Gastrocnemius medialis (tissue), 4 donors: ENCODE data around the gene ZNF335. TPM values are rescaled to one million over a fixed set of nuclear protein-coding genes. Genes with fewer than 3 reads are reported as not detected.
"Not testable (repeated sequence)": the region's sequence is repeated elsewhere in the genome, so short reads cannot be mapped to it uniquely, and the experiment has no call there.

Source experiments
- ATAC-seq, 2 donors: fragments of 150-250 bp; one replicate each; pipeline ENCODE4 v1.9.1; 2016
- DNase-seq, 2 donors: peaks; one replicate each; pipeline ENCODE4 v3.0.0-alpha.2; 2019
- H3K27ac ChIP-seq, 4 donors: fragments of 200-600 bp; sonication (generic); 1 replicate in 1 of 4; 2 replicates in 3 of 4; pipeline ENCODE4 v1.5.1; 2016 to 2018; ENCODE audit warnings: mild to moderate bottlenecking in 2 of 4, moderate library complexity in 1 of 4
- H3K27me3 ChIP-seq, 3 donors: fragments of 200-600 bp; sonication (generic) in 2 of 3; 1 replicate in 1 of 3; 2 replicates in 2 of 3; pipeline versions ENCODE4 v1.5.1 to v1.6.0; 2016 to 2019; ENCODE audit warnings: mild to moderate bottlenecking in 1 of 3, moderate library complexity in 1 of 3
- H3K36me3 ChIP-seq, 2 donors: fragments of 200-600 bp; sonication (generic) in 1 of 2; one replicate each; pipeline ENCODE4 v1.5.1; 2017 to 2018
- H3K4me1 ChIP-seq, 2 donors: fragments of 200-600 bp; sonication (generic) in 1 of 2; one replicate each; pipeline ENCODE4 v1.5.1; 2016 to 2017; ENCODE audit warnings: mild to moderate bottlenecking in 2 of 2
- H3K4me3 ChIP-seq, 4 donors: fragments of 200-600 bp; sonication (generic) in 3 of 4; 1 replicate in 1 of 4; 2 replicates in 3 of 4; pipeline ENCODE4 v1.5.1; 2016 to 2019; ENCODE audit warnings: mild to moderate bottlenecking in 2 of 4
- H3K9me3 ChIP-seq, 3 donors: fragments of 200-600 bp; sonication (generic) in 2 of 3; 1 replicate in 1 of 3; 2 replicates in 2 of 3; pipeline ENCODE4 v1.5.1; 2016 to 2019
- CTCF ChIP-seq, 5 experiments: fragments of 450-650 bp in 3 of 5; fragments of 200-600 bp in 2 of 5; sonication (generic) in 2 of 5; IDR thresholded peaks in 4 of 5; conservative IDR thresholded peaks in 1 of 5; 1 replicate in 4 of 5; 2 replicates in 1 of 5; pipeline ENCODE4 v1.5.1; 2016 to 2019; ENCODE audit warnings: antibody characterized with exemption in 5 of 5, mild to moderate bottlenecking in 3 of 5, moderate library complexity in 3 of 5
- POLR2A ChIP-seq, 2 donors: fragments of 450-650 bp; IDR thresholded peaks; one replicate each; pipeline ENCODE4 v1.6.1; 2017; ENCODE audit warnings: antibody characterized with exemption in 2 of 2, mild to moderate bottlenecking in 2 of 2, moderate library complexity in 2 of 2
- in situ Hi-C, 4 donors: fragments of 200-750 bp; cut with MboI; loops; one replicate each; pipeline versions ENCODE4 v1.15.0 to v1.8.0; 2017; ENCODE audit warnings: low sequenced_read_pairs in 4 of 4
- intact Hi-C: fragments of 100-400 bp; cut with DNase I; formaldehyde crosslinking; loops from one replicate; pipeline ENCODE4 v1.15.1; 2023; ENCODE audit warnings: low total_unique reads
- total RNA-seq, 4 donors: library from RNA; depleted of rRNA; stranded (reverse); fragments of >200 nt; gene quantifications; one replicate each; pipeline versions ENCODE4 v1.1.0 to v1.2.3, GENCODE V29; 2016

The ZNF335 gene
- total RNA-seq, 4 donors from 2014 or later = 8.3 to 19.1 (median 12.7) TPM

- H3K4me1 ChIP-seq = no peaks in the 10 kb centered on the region
- H3K27me3 ChIP-seq = peaks cover 6 to 26% (median 7%) of the 10 kb centered on the region in 3 donors
- no peak for ATAC-seq
- no peaks in the 10 kb centered on the region for H3K9me3 ChIP-seq
- DNase-seq = no peak
- no peak overlapping the region for H3K4me3 ChIP-seq
- no peak overlapping the region for H3K27ac ChIP-seq
- intact Hi-C loops (no loop called here), in situ Hi-C loops (no loop called here)
- TF ChIP-seq CTCF (IDR thresholded peaks at IDR 0.05 in 4 of 5, conservative IDR thresholded peaks at IDR 0.05 in 1 of 5) = no peak
- TF ChIP-seq POLR2A (IDR thresholded peaks at IDR 0.05) = no peak
- no peaks in the 10 kb centered on the region for H3K36me3 ChIP-seq
Observed at GRCh38 chr20:45997187-45997586, 25.2 kb upstream of the ZNF335 start.

- intact Hi-C loops, H3K4me1 ChIP-seq, in situ Hi-C loops, DNase-seq, H3K27ac ChIP-seq, ATAC-seq, H3K36me3 ChIP-seq, H3K4me3 ChIP-seq, H3K9me3 ChIP-seq: not testable (repeated sequence)
- peaks cover 6 to 28% (median 7%) of the 10 kb centered on the region in 3 donors for H3K27me3 ChIP-seq
Observed at GRCh38 chr20:45995495-45996097, 23.6 kb upstream of the ZNF335 start.

- no peaks in the 10 kb centered on the region for H3K4me1 ChIP-seq
- peaks cover under 1 to 26% (median 7%) of the 10 kb centered on the region in 3 donors for H3K27me3 ChIP-seq
- H3K9me3 ChIP-seq = no peaks in the 10 kb centered on the region
- no peak for TF ChIP-seq CTCF (IDR thresholded peaks at IDR 0.05 in 4 of 5, conservative IDR thresholded peaks at IDR 0.05 in 1 of 5)
- no peak for TF ChIP-seq POLR2A (IDR thresholded peaks at IDR 0.05)
- no peaks in the 10 kb centered on the region for H3K36me3 ChIP-seq
- H3K27ac ChIP-seq = no peak overlapping the region
- in situ Hi-C loops (no loop called here), intact Hi-C loops (no loop called here)
- ATAC-seq = no peak
- no peak for DNase-seq
- H3K4me3 ChIP-seq = no peak overlapping the region
Observed at GRCh38 chr20:45994761-45995493, 22.9 kb upstream of the ZNF335 start.

- in situ Hi-C loops (no loop called here), intact Hi-C loops (no loop called here)
- DNase-seq = no peak
- no peaks in the 10 kb centered on the region for H3K9me3 ChIP-seq
- TF ChIP-seq CTCF (IDR thresholded peaks at IDR 0.05 in 4 of 5, conservative IDR thresholded peaks at IDR 0.05 in 1 of 5) (no peak), POLR2A (IDR thresholded peaks at IDR 0.05) (no peak)
- peaks cover 0 to 21% (median 15%) of the 10 kb centered on the region in 3 donors for H3K27me3 ChIP-seq
- H3K4me1 ChIP-seq = no peaks in the 10 kb centered on the region
- no peak for ATAC-seq
- H3K27ac ChIP-seq = no peak overlapping the region
- H3K36me3 ChIP-seq = no peaks in the 10 kb centered on the region
- H3K4me3 ChIP-seq = no peak overlapping the region
Observed at GRCh38 chr20:45993197-45993951, 21.4 kb upstream of the ZNF335 start.

GRCh38 chr20:45991616-45992015, 19.6 kb upstream of the ZNF335 start:
- H3K4me3 ChIP-seq = no peak overlapping the region
- H3K4me1 ChIP-seq = no peaks in the 10 kb centered on the region
- H3K27ac ChIP-seq = no peak overlapping the region
- in situ Hi-C loops (no loop called here), intact Hi-C loops (no loop called here)
- no peaks in the 10 kb centered on the region for H3K9me3 ChIP-seq
- no peak for ATAC-seq
- no peak for DNase-seq
- TF ChIP-seq POLR2A (IDR thresholded peaks at IDR 0.05) (no peak), CTCF (IDR thresholded peaks at IDR 0.05 in 4 of 5, conservative IDR thresholded peaks at IDR 0.05 in 1 of 5) (no peak)
- peaks cover 0 to 17% (median 15%) of the 10 kb centered on the region in 3 donors for H3K27me3 ChIP-seq
- no peaks in the 10 kb centered on the region for H3K36me3 ChIP-seq

GRCh38 chr20:45988830-45989229, 16.8 kb upstream of the ZNF335 start:
- not testable (repeated sequence) for DNase-seq

More at GRCh38 chr20:45988830-45989229, 16.8 kb upstream of the ZNF335 start:
- H3K27ac ChIP-seq, ATAC-seq, H3K9me3 ChIP-seq, in situ Hi-C loops, H3K36me3 ChIP-seq, H3K4me1 ChIP-seq, H3K4me3 ChIP-seq, intact Hi-C loops: not testable (repeated sequence)
- peaks cover 0 to 13% (median 7%) of the 10 kb centered on the region in 3 donors for H3K27me3 ChIP-seq
